Effector CD8-positive, alpha-beta T cell (primary cell): ENCODE measurements around the gene SH3BP1.

Source experiments
- DNase-seq: peaks from one replicate; lab custom pipeline; 2025; lab: John Stamatoyannopoulos, UW

The SH3BP1 gene

DNA sequence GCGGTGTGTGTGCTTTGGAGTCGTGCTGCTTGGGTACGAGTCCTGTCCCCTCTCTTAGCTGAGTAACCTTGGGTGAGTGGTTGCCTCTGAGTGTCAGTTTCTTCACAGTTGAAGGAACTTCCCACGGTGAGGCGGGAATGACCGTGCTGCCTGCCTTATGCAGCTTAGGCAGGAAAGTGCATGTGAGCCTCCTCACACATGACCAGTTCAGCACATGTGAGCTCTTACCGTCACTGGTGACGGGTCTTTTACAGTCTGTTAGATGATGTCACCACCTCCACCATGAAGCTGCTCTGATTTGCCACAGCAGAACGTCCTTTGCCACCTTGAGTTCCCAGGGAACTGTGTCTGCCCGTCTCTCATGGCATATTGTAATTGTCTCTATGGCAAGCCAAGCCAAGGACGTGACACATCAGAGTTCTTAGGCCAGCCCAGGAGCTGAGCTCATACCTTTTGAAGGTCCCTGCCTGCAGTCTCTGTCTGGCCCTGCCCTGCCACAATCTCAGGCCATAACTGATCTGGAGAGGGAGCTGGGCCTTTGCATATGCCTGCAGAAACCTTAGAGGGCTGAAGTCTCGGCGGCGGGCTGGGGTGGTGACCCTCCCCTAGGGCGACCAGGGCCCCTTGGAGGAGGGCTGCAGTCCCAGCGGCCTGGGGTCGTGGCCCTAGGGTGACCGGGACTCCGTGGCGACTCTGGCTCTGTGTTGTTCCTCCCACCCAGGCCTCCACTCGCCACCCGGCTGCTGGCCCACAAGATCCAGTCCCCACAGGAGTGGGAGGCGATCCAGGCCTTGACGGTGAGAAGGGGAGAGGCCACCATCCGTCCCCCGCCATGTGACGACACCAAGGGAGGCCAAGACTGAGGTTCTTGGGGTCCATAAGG, 23.0 kb upstream of the SH3BP1 start:
- no peak for DNase-seq

- DNase-seq, result no peak
These were observed 22.0 kb upstream of the SH3BP1 start for GRCh38 chr22:37617431-37617830.

DNA sequence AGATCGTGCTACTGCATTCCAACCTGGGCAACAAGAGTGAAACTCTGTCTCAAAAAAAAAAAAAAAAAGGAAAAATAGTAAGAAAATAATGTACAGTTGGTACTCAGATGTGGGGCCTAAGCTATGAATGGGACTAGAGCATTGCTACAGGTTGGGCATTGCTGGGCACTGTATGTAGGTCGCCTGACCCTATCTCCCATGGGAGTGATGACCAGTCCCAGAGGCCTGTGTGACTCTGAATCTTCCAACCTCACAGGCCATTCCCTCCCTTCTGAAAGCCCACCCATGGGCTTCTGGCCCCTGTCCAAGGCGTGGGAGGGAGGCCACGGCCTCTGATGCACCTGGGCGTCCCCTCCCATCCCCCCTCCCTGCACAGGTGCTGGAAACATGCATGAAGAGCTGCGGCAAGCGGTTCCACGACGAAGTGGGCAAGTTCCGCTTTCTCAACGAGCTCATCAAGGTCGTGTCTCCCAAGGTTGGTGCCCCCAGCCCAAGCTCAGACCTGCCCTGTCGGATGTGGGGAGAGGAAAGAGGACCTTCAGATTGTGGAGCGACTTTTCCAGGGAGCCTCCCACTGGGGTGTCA, 21.3 kb upstream of the SH3BP1 start:
- no peak for DNase-seq

GRCh38 chr22:37618674-37619073, 20.8 kb upstream of the SH3BP1 start:
- DNase-seq, result no peak

GRCh38 chr22:37619991-37620390, 19.5 kb upstream of the SH3BP1 start:
- DNase-seq, result no peak

- no peak for DNase-seq
These were observed 18.1 kb upstream of the SH3BP1 start for GRCh38 chr22:37621352-37621860.

- peak; percentile 69 for DNase-seq
These were observed 16.1 kb upstream of the SH3BP1 start for GRCh38 chr22:37623075-37624016.

GRCh38 chr22:37624017-37624365, 15.5 kb upstream of the SH3BP1 start:
- no peak for DNase-seq

- DNase-seq, result no peak
These were observed 14.6 kb upstream of the SH3BP1 start for GRCh38 chr22:37624876-37625275.

DNA sequence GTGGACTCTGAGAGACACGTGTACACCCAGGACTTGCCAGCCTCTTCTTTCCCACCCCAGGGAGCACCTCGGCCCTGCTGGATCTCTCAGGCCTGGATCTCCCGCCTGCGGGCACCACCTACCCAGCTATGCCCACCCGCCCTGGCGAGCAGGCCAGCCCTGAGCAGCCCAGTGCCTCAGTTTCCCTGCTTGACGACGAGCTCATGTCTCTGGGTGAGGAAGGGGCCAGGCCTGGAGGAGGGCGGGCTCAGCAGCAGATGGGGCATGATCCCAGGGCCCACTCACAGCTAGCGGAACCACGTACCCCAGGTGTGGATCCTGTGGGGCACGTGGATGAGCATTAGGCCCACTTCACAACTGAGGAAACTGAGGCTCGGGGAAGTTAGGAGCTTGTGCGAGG, 13.7 kb upstream of the SH3BP1 start:
- DNase-seq, result no peak

- DNase-seq, result no peak
These were observed 13.3 kb upstream of the SH3BP1 start for GRCh38 chr22:37626144-37626543.

DNA sequence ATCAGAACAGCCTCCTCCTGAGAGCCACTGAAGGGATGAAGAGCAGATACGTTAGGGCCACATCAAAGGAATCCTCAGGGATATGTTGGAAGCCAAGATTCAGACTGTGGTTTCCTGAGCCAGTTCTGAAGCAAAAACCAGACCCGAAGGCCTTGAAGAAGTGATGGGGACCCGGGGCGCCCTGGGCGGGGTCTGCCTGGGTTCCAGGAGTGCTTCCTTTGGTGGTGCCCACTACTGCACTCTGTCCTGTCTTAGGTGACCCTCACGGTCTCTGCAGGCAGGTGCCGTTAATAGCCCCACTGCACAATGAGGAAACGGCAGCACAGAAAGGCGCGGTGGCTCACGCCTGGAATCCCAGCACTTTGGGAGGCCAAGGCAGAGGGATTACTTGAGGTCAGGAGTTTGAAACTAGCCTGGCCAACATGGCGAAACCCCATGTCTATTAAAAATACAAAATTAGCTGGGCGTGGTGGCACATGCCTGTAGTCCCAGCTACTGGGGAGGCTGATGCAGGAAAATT, 12.9 kb upstream of the SH3BP1 start:
- no peak for DNase-seq

GRCh38 chr22:37627121-37627520, 12.3 kb upstream of the SH3BP1 start:
- no peak for DNase-seq

DNA sequence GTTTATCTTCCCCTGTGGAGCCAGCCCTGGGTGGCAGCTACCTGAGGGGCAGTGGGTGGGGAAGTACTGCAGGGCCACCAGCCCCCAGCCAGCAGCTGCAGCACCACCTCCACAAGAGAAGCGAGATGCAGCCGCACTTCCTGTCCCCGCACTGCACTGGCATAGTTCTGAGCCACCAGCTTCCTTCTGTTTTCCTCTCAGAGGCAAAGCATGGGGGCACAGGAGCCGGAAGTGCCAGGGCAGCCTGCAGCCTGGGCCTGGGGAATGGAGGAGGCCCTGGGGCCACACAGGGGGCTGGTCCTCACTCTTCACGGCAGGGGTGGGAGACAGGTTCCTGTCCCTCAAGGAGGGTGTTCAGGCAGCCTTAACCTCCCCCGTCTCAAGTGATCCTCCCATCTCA, 11.9 kb upstream of the SH3BP1 start:
- peak; percentile 28 for DNase-seq

DNA sequence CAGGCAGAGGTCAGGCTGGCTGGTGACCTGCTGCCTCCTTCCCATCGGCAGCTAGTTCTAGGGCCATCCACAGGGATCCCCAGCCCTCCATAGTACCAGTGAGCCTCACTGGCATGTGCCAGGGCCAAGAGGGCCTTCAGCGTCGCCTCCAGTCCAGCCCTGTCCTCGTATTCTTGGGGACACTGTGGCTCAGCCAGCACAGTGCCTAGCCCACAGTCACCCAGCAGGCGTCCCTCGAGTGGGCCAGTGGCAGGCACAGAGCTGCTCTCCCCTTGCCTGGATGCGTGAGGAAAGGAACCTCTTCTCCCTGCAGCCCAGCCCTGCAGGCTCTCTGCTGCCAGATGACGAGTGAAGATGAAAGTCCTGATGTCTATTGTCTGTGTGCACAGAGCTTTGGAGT, 10.6 kb upstream of the SH3BP1 start:
- DNase-seq, result no peak

DNA sequence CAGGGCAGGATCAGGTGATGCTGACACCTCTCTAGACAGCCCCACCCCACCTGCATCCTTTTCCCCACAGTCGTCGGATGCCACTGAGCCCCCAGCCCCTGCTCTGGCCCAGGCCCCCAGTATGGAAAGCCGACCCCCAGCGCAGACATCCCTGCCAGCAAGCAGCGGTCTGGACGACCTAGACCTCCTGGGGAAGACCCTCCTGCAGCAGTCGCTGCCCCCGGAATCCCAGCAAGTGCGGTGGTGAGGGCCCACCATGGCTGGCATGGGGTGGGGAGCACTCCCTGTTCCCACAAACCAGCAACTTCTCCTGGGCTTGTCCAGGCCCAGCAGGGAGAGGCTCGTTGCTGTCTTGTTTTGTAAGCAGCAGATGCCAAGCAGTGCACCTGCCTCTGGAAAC, 9.5 kb upstream of the SH3BP1 start:
- DNase-seq, result no peak

DNA sequence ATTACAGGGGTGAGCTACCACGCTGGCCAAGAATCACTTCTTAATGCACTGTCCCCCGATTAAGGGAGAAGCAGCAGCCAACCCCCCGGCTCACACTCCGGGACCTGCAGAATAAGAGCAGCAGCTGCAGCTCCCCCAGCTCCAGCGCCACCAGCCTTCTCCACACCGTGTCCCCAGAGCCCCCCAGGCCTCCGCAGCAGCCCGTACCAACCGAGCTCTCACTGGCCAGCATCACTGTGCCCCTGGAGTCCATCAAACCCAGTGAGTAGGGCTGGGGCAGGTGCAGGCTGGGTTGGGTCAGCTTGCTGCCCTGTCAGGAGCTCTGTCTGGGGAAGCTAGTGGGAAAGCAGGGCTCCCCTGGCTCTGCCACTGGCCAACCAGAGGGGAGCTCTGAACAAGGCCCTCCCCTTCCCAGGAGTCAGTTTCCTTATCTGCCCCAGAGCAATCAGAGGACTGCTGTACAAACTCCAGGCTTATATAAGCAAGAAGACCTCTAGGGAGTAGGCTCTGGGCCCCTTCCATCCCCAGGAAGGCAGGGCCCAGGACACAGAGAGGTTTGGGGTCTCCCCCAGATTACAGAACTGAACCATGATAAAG, 8.5 kb upstream of the SH3BP1 start:
- no peak for DNase-seq

DNA sequence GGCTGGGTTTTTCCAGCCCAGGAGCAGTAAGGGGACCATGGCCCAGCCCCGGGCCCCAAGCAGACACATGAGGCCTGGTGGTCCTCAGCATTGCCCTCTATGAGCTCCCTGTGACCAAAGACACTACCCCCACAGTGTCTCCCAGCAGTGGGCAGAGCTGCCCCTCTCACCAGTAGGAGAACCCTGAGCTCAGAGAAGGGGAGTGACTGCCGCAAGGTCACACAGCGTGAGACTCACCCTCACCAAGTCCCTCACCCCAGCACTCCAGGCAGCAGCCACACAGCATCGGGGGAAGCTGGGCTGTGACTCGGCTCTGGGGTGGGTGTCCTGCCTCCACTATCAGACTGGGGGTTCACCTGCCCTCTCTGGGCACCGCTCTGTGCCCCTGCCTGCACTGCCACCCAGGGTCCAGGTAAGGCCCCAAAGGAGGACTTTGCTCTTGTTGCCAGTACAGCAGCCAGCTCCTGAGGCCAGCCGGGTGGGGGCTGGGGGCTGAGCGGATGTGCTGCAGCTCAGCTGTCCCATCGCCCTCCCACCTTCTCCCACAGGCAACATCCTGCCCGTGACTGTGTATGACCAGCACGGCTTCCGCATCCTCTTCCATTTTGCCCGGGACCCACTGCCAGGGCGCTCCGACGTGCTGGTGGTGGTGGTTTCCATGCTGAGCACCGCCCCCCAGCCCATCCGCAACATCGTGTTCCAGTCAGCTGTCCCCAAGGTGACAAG, 7.9 kb upstream of the SH3BP1 start:
- DNase-seq, result no peak

- DNase-seq, result no peak
These were observed 7.0 kb upstream of the SH3BP1 start for GRCh38 chr22:37632174-37633088.

DNA sequence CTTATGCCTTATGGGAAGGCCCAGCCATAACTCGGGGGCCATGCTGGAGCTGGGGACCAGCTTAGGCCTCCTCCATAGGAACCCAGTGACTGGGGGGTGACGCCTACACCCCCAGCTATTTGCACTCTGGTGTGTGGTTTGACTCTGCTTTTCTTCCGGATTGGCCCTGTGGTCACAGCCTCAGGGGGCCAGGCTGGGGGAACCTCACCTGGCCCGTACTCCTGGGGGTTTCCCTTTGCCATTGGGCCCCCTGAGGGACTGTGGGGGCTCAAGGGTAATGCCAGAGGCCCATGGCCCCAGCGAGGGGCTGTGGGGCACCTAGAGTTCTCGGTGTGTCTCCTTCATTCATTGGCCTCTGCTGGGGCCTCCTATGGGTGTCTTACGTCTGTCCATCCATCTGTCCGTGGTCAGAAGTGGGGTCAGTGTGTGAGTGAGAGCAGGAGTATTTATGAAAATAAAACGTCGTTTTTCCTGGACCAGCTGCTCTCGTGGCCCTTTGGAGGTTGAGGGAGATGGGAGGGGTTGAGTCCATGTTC, 6.3 kb upstream of the SH3BP1 start:
- DNase-seq, result peak; percentile 17
